HCT116 (cell line): ENCODE results near the gene FEV.

Source experiments
- CEBPB ChIP-seq: IDR thresholded peaks from 2 replicates; pipeline ENCODE4 v1.6.1; 2012; ENCODE audit warnings: low read depth
- CTCF ChIP-seq, 3 experiments: fragments of 200-600 bp in 1 of 3; sonication (generic) in 1 of 3; IDR thresholded peaks in 2 of 3; conservative IDR thresholded peaks in 1 of 3; 2 replicates each; pipeline ENCODE4 v1.5.1; 2012 to 2017; ENCODE audit warnings: low read depth in 2 of 3, low read length in 2 of 3, antibody characterized with exemption in 1 of 3, borderline replicate concordance in 1 of 3, control low read depth in 1 of 3, mild to moderate bottlenecking in 1 of 3, mixed read lengths in 1 of 3, mixed run types in 1 of 3, moderate library complexity in 1 of 3; ENCODE audit not compliant: insufficient read depth in 1 of 3
- EGR1 ChIP-seq: IDR thresholded peaks from 2 replicates; pipeline ENCODE4 v1.6.1; 2012; ENCODE audit warnings: low read depth
- EZH2 ChIP-seq: fragments of 200-600 bp; sonication (generic); IDR thresholded peaks from 2 replicates; pipeline ENCODE4 v1.6.1; 2017; ENCODE audit warnings: antibody characterized with exemption, mixed run types
- EZH2phosphoT487 ChIP-seq: fragments of 200-600 bp; IDR thresholded peaks from 2 replicates; pipeline ENCODE4 v1.6.1; 2018; ENCODE audit warnings: antibody characterized with exemption, borderline replicate concordance
- POLR2A ChIP-seq: IDR thresholded peaks from 2 replicates; pipeline ENCODE4 v1.7.0; 2011; ENCODE audit warnings: borderline replicate concordance; ENCODE audit not compliant: insufficient read depth, insufficient read length; ENCODE audit errors: extremely low read depth
- POLR2AphosphoS5 ChIP-seq: IDR thresholded peaks from 2 replicates; pipeline ENCODE4 v1.6.1; 2011; ENCODE audit warnings: mild to moderate bottlenecking, low read depth, low read length, moderate library complexity
- RAD21 ChIP-seq: IDR thresholded peaks from 2 replicates; pipeline ENCODE4 v1.6.1; 2012; ENCODE audit warnings: low read depth, mild to moderate bottlenecking
- REST ChIP-seq: IDR thresholded peaks from 2 replicates; pipeline ENCODE4 v1.6.1; 2012; ENCODE audit warnings: low read depth
- TCF7L2 ChIP-seq: IDR thresholded peaks from 2 replicates; pipeline ENCODE4 v1.7.0; 2011; ENCODE audit warnings: borderline replicate concordance, inconsistent platforms; ENCODE audit not compliant: insufficient read depth, insufficient read length; ENCODE audit errors: extremely low read depth
- YY1 ChIP-seq: IDR thresholded peaks from 2 replicates; pipeline ENCODE4 v1.6.1; 2011; ENCODE audit warnings: low read length, low read depth, moderate library complexity, mild to moderate bottlenecking; ENCODE audit not compliant: insufficient replicate concordance; ENCODE audit errors: extremely low read depth
- ZBTB33 ChIP-seq: IDR thresholded peaks from 2 replicates; pipeline ENCODE4 v1.6.1; 2011; ENCODE audit warnings: mild to moderate bottlenecking, low read length, moderate library complexity; ENCODE audit not compliant: insufficient replicate concordance; ENCODE audit errors: extremely low read depth
- ZNF274 ChIP-seq: fragments of 200-500 bp; sonication (Bioruptor generic); IDR thresholded peaks from 2 replicates; pipeline ENCODE4 v1.6.1; 2014; ENCODE audit warnings: mild to moderate bottlenecking, low read depth, low read length, inconsistent platforms

- TF ChIP-seq EZH2phosphoT487: no peak
- TF ChIP-seq EZH2: no peak
- no peak for TF ChIP-seq POLR2A
- no peak for TF ChIP-seq RAD21
- TF ChIP-seq CTCF (IDR thresholded peaks at IDR 0.05 in 2 of 3, conservative IDR thresholded peaks at IDR 0.05 in 1 of 3; ENCODE audit: borderline replicate concordance in 1 of 3, insufficient read depth in 1 of 3, low read depth in 2 of 3, low read length in 2 of 3): no peak
- no peak for TF ChIP-seq TCF7L2
- no peak for TF ChIP-seq ZNF274
- no peak for TF ChIP-seq POLR2AphosphoS5
- no peak for TF ChIP-seq EGR1
- no peak for TF ChIP-seq YY1
- TF ChIP-seq ZBTB33: no peak
- TF ChIP-seq CEBPB: no peak
- TF ChIP-seq REST: no peak
Observed at GRCh38 chr2:218964041-218964771, 20.8 kb downstream of the FEV start.
